Activated CD4-positive, alpha-beta T cell treated with anti-CD3 and anti-CD28 coated beads for 4 hours (primary cell): Measurements from ENCODE around the gene GGCX.
"Not testable (repeated sequence)": the region's sequence is repeated elsewhere in the genome, so short reads cannot be mapped to it uniquely, and the experiment has no call there.

Source experiments
- DNase-seq, 2 donors: peaks; one replicate each; pipeline ENCODE4 v3.0.0-alpha.2; 2020

The GGCX gene

GRCh38 chr2:85593023-85593422 is 31.7 kb upstream of the GGCX start:
- DNase-seq: no peak

- DNase-seq: not testable (repeated sequence)
Observed at GRCh38 chr2:85592299-85592698, 31.0 kb upstream of the GGCX start.

GRCh38 chr2:85591563-85591962 is 30.3 kb upstream of the GGCX start:
- no peak for DNase-seq

- no peak for DNase-seq
Observed at GRCh38 chr2:85590950-85591349, 29.7 kb upstream of the GGCX start.

- no peak for DNase-seq
Observed at GRCh38 chr2:85589982-85590791, 28.9 kb upstream of the GGCX start.

GRCh38 chr2:85589181-85589580 is 27.9 kb upstream of the GGCX start:
- no peak for DNase-seq

GRCh38 chr2:85588645-85589044 is 27.4 kb upstream of the GGCX start:
- no peak for DNase-seq

- no peak for DNase-seq
Observed at GRCh38 chr2:85588236-85588635, 26.9 kb upstream of the GGCX start.

GRCh38 chr2:85585781-85586105 is 24.4 kb upstream of the GGCX start:
- no peak for DNase-seq

GRCh38 chr2:85584857-85585780 is 23.8 kb upstream of the GGCX start:
- no peak for DNase-seq

- DNase-seq: peak in 1 of 2 donors; percentile 18
Observed at GRCh38 chr2:85584354-85584856, 23.1 kb upstream of the GGCX start, which contains the start of gene VAMP5. VAMP5 (plus strand) TSS chr2:85584431; CDS start chr2:85584491, 60 bp downstream.

GRCh38 chr2:85583667-85584353 is 22.5 kb upstream of the GGCX start:
- DNase-seq: peak; percentile 29 to 32

GRCh38 chr2:85582492-85582891 is 21.2 kb upstream of the GGCX start:
- DNase-seq: no peak

- DNase-seq: no peak
Observed at GRCh38 chr2:85580206-85580605, 18.9 kb upstream of the GGCX start.

GRCh38 chr2:85579266-85579935 is 18.1 kb upstream of the GGCX start:
- DNase-seq: no peak

GRCh38 chr2:85578243-85579180 is 17.2 kb upstream of the GGCX start:
- DNase-seq: no peak

GRCh38 chr2:85577386-85578242 is 16.3 kb upstream of the GGCX start, which contains the start of gene VAMP8:
VAMP8 (plus strand) TSS chr2:85577586; CDS start chr2:85577647, 61 bp downstream.
- DNase-seq: peak; percentile 63 to 66

GRCh38 chr2:85577063-85577385 is 15.7 kb upstream of the GGCX start:
- DNase-seq: no peak

GRCh38 chr2:85575739-85576138 is 14.4 kb upstream of the GGCX start:
- DNase-seq: no peak

- DNase-seq: no peak
Observed at GRCh38 chr2:85566265-85566664, 5.0 kb upstream of the GGCX start.
